ENCODE data around the gene CPS1.

The CPS1 gene

GRCh38 chr2:210635257-210635656, 78.9 kb downstream of the CPS1 start:
- H3K27me3 ChIP-seq (ENCODE audit: control insufficient read depth, insufficient read depth, low read length) = no peaks in the 10 kb centered on the region
- H3K4me3 ChIP-seq (ENCODE audit: low read depth, low read length) = no peak overlapping the region
- H3K4me1 ChIP-seq (ENCODE audit: control insufficient read depth, insufficient read depth, low read length) = peaks cover 3% of the 10 kb centered on the region; the same call in 1 of the 2 replicates
- H3K9me3 ChIP-seq (ENCODE audit: control insufficient read depth, insufficient read depth, low read depth, low read length) = no peaks in the 10 kb centered on the region
- no peaks in the 10 kb centered on the region for H3K36me3 ChIP-seq (ENCODE audit: control insufficient read depth, insufficient read depth, low read length)
- H3K27ac ChIP-seq (ENCODE audit: low read depth, low read length) = no peak overlapping the region
- no peak overlapping the region for H3K9ac ChIP-seq (ENCODE audit: low read length)

GRCh38 chr2:210642333-210642732, 85.9 kb downstream of the CPS1 start:
- H3K36me3 ChIP-seq (ENCODE audit: control insufficient read depth, insufficient read depth, low read length) = no peaks in the 10 kb centered on the region
- H3K9me3 ChIP-seq (ENCODE audit: control insufficient read depth, insufficient read depth, low read depth, low read length) = no peaks in the 10 kb centered on the region; the same call in 1 of the 2 replicates
- H3K27ac ChIP-seq (ENCODE audit: low read depth, low read length) = no peak overlapping the region
- H3K4me1 ChIP-seq (ENCODE audit: control insufficient read depth, insufficient read depth, low read length) = peaks cover 3% of the 10 kb centered on the region; the same call in 1 of the 2 replicates
- no peak overlapping the region for H3K4me3 ChIP-seq (ENCODE audit: low read depth, low read length)
- no peaks in the 10 kb centered on the region for H3K27me3 ChIP-seq (ENCODE audit: control insufficient read depth, insufficient read depth, low read length)
- H3K9ac ChIP-seq (ENCODE audit: low read length) = no peak overlapping the region

- H3K9me3 ChIP-seq (ENCODE audit: control insufficient read depth, insufficient read depth, low read depth, low read length) = no peaks in the 10 kb centered on the region
- no peak overlapping the region for H3K4me3 ChIP-seq (ENCODE audit: low read depth, low read length)
- H3K9ac ChIP-seq (ENCODE audit: low read length) = no peak overlapping the region
- no peaks in the 10 kb centered on the region for H3K27me3 ChIP-seq (ENCODE audit: control insufficient read depth, insufficient read depth, low read length)
- no peak overlapping the region for H3K27ac ChIP-seq (ENCODE audit: low read depth, low read length)
- H3K4me1 ChIP-seq (ENCODE audit: control insufficient read depth, insufficient read depth, low read length) = no peaks in the 10 kb centered on the region
- no peaks in the 10 kb centered on the region for H3K36me3 ChIP-seq (ENCODE audit: control insufficient read depth, insufficient read depth, low read length)
Measured at GRCh38 chr2:210647151-210647550, 90.8 kb downstream of the CPS1 start.

- Histone ChIP-seq H3K4me3 (ENCODE audit: low read depth, low read length) (no peak overlapping the region), H3K27me3 (ENCODE audit: control insufficient read depth, insufficient read depth, low read length) (no peaks in the 10 kb centered on the region), H3K9ac (ENCODE audit: low read length) (no peak overlapping the region), H3K36me3 (ENCODE audit: control insufficient read depth, insufficient read depth, low read length) (no peaks in the 10 kb centered on the region), H3K9me3 (ENCODE audit: control insufficient read depth, insufficient read depth, low read depth, low read length) (no peaks in the 10 kb centered on the region), H3K4me1 (ENCODE audit: control insufficient read depth, insufficient read depth, low read length) (no peaks in the 10 kb centered on the region), H3K27ac (ENCODE audit: low read depth, low read length) (no peak overlapping the region)
Measured at GRCh38 chr2:210654091-210654490, 97.7 kb downstream of the CPS1 start.

GRCh38 chr2:210655229-210655975, 99.0 kb downstream of the CPS1 start:
- H3K27me3 ChIP-seq (ENCODE audit: control insufficient read depth, insufficient read depth, low read length) = no peaks in the 10 kb centered on the region
- no peaks in the 10 kb centered on the region for H3K9me3 ChIP-seq (ENCODE audit: control insufficient read depth, insufficient read depth, low read depth, low read length)
- H3K4me1 ChIP-seq (ENCODE audit: control insufficient read depth, insufficient read depth, low read length) = no peaks in the 10 kb centered on the region
- no peak overlapping the region for H3K4me3 ChIP-seq (ENCODE audit: low read depth, low read length)
- no peak overlapping the region for H3K9ac ChIP-seq (ENCODE audit: low read length)
- no peak overlapping the region for H3K27ac ChIP-seq (ENCODE audit: low read depth, low read length)
- no peaks in the 10 kb centered on the region for H3K36me3 ChIP-seq (ENCODE audit: control insufficient read depth, insufficient read depth, low read length)

- Histone ChIP-seq H3K27ac (ENCODE audit: low read depth, low read length) (no peak overlapping the region), H3K27me3 (ENCODE audit: control insufficient read depth, insufficient read depth, low read length) (no peaks in the 10 kb centered on the region), H3K4me1 (ENCODE audit: control insufficient read depth, insufficient read depth, low read length) (no peaks in the 10 kb centered on the region), H3K4me3 (ENCODE audit: low read depth, low read length) (no peak overlapping the region), H3K36me3 (ENCODE audit: control insufficient read depth, insufficient read depth, low read length) (no peaks in the 10 kb centered on the region), H3K9me3 (ENCODE audit: control insufficient read depth, insufficient read depth, low read depth, low read length) (0 out of 2 replicates have a peak, but pooled peaks cover 2% of the 10 kb centered on the region), H3K9ac (ENCODE audit: low read length) (no peak overlapping the region)
Measured at GRCh38 chr2:210657874-210658273, 101.5 kb downstream of the CPS1 start.

GRCh38 chr2:210660751-210661150, 104.4 kb downstream of the CPS1 start:
- no peaks in the 10 kb centered on the region for H3K27me3 ChIP-seq (ENCODE audit: control insufficient read depth, insufficient read depth, low read length)
- no peaks in the 10 kb centered on the region for H3K4me1 ChIP-seq (ENCODE audit: control insufficient read depth, insufficient read depth, low read length)
- H3K36me3 ChIP-seq (ENCODE audit: control insufficient read depth, insufficient read depth, low read length) = no peaks in the 10 kb centered on the region
- no peak overlapping the region for H3K27ac ChIP-seq (ENCODE audit: low read depth, low read length)
- H3K9me3 ChIP-seq (ENCODE audit: control insufficient read depth, insufficient read depth, low read depth, low read length) = 0 out of 2 replicates have a peak, but pooled peaks cover 2% of the 10 kb centered on the region
- no peak overlapping the region for H3K4me3 ChIP-seq (ENCODE audit: low read depth, low read length)
- H3K9ac ChIP-seq (ENCODE audit: low read length) = no peak overlapping the region

GRCh38 chr2:210662560-210662959, 106.2 kb downstream of the CPS1 start:
- no peaks in the 10 kb centered on the region for H3K4me1 ChIP-seq (ENCODE audit: control insufficient read depth, insufficient read depth, low read length)
- H3K4me3 ChIP-seq (ENCODE audit: low read depth, low read length) = no peak overlapping the region
- H3K36me3 ChIP-seq (ENCODE audit: control insufficient read depth, insufficient read depth, low read length) = no peaks in the 10 kb centered on the region
- H3K9me3 ChIP-seq (ENCODE audit: control insufficient read depth, insufficient read depth, low read depth, low read length) = 0 out of 2 replicates have a peak, but pooled peaks cover 2% of the 10 kb centered on the region
- H3K27me3 ChIP-seq (ENCODE audit: control insufficient read depth, insufficient read depth, low read length) = no peaks in the 10 kb centered on the region
- H3K27ac ChIP-seq (ENCODE audit: low read depth, low read length) = no peak overlapping the region
- H3K9ac ChIP-seq (ENCODE audit: low read length) = no peak overlapping the region

- 0 out of 2 replicates have a peak, but pooled peaks cover 2% of the 10 kb centered on the region for H3K9me3 ChIP-seq (ENCODE audit: control insufficient read depth, insufficient read depth, low read depth, low read length)
- no peaks in the 10 kb centered on the region for H3K27me3 ChIP-seq (ENCODE audit: control insufficient read depth, insufficient read depth, low read length)
- no peak overlapping the region for H3K4me3 ChIP-seq (ENCODE audit: low read depth, low read length)
- no peaks in the 10 kb centered on the region for H3K36me3 ChIP-seq (ENCODE audit: control insufficient read depth, insufficient read depth, low read length)
- no peak overlapping the region for H3K9ac ChIP-seq (ENCODE audit: low read length)
- no peaks in the 10 kb centered on the region for H3K4me1 ChIP-seq (ENCODE audit: control insufficient read depth, insufficient read depth, low read length)
- no peak overlapping the region for H3K27ac ChIP-seq (ENCODE audit: low read depth, low read length)
Measured at GRCh38 chr2:210663631-210664089, 107.3 kb downstream of the CPS1 start.

GRCh38 chr2:210667711-210668110, 111.3 kb downstream of the CPS1 start:
- no peaks in the 10 kb centered on the region for H3K9me3 ChIP-seq (ENCODE audit: control insufficient read depth, insufficient read depth, low read depth, low read length)
- no peaks in the 10 kb centered on the region for H3K36me3 ChIP-seq (ENCODE audit: control insufficient read depth, insufficient read depth, low read length)
- no peak overlapping the region for H3K9ac ChIP-seq (ENCODE audit: low read length)
- no peak overlapping the region for H3K27ac ChIP-seq (ENCODE audit: low read depth, low read length)
- no peak overlapping the region for H3K4me3 ChIP-seq (ENCODE audit: low read depth, low read length)
- no peaks in the 10 kb centered on the region for H3K4me1 ChIP-seq (ENCODE audit: control insufficient read depth, insufficient read depth, low read length)
- no peaks in the 10 kb centered on the region for H3K27me3 ChIP-seq (ENCODE audit: control insufficient read depth, insufficient read depth, low read length)

- Histone ChIP-seq H3K27me3 (ENCODE audit: control insufficient read depth, insufficient read depth, low read length) (no peaks in the 10 kb centered on the region), H3K4me3 (ENCODE audit: low read depth, low read length) (no peak overlapping the region), H3K27ac (ENCODE audit: low read depth, low read length) (no peak overlapping the region), H3K9me3 (ENCODE audit: control insufficient read depth, insufficient read depth, low read depth, low read length) (no peaks in the 10 kb centered on the region), H3K36me3 (ENCODE audit: control insufficient read depth, insufficient read depth, low read length) (no peaks in the 10 kb centered on the region), H3K9ac (ENCODE audit: low read length) (no peak overlapping the region), H3K4me1 (ENCODE audit: control insufficient read depth, insufficient read depth, low read length) (no peaks in the 10 kb centered on the region)
Measured at GRCh38 chr2:210671065-210671464, 114.7 kb downstream of the CPS1 start.
